ENCODE measurements around the gene ATP5F1B.

ATP5F1B gene

GRCh38 chr12:56645717-56646446, at the start of gene ATP5F1B:
Gene ATP5F1B (minus strand): TSS chr12:56645984. CDS start chr12:56645963, 21 bp downstream.
- Histone ChIP-seq H3K36me3 (ENCODE audit: control insufficient read depth in 2 of 2, insufficient read depth in 2 of 2, low read length in 2 of 2) (peaks cover 23% of the 10 kb centered on the region in 2 donors), H3K4me3 (ENCODE audit: low read length in 2 of 2) (peak within 1 kb of the TSS; percentile 95 to 100), H3K27ac (ENCODE audit: low read length) (peak within 1 kb of the TSS; percentile 98), H3K9me3 (ENCODE audit: control insufficient read depth in 2 of 2, low read length in 2 of 2) (no peaks in the 10 kb centered on the region), H3K27me3 (ENCODE audit: control insufficient read depth in 1 of 2, insufficient read depth in 2 of 2, low read length in 2 of 2) (no peaks in the 10 kb centered on the region), H3K9ac (ENCODE audit: low read length in 2 of 2) (peak within 1 kb of the TSS; percentile 99 to 100), H3K4me1 (ENCODE audit: control insufficient read depth, insufficient read depth, low read length) (peaks cover 12% of the 10 kb centered on the region)

- Histone ChIP-seq H3K9me3 (ENCODE audit: control insufficient read depth in 2 of 2, low read length in 2 of 2) (no peaks in the 10 kb centered on the region), H3K4me1 (ENCODE audit: control insufficient read depth, insufficient read depth, low read length) (no peaks in the 10 kb centered on the region), H3K27ac (ENCODE audit: low read length) (no peak overlapping the region), H3K9ac (ENCODE audit: low read length in 2 of 2) (no peak overlapping the region), H3K36me3 (ENCODE audit: control insufficient read depth in 2 of 2, insufficient read depth in 2 of 2, low read length in 2 of 2) (no peaks in the 10 kb centered on the region), H3K27me3 (ENCODE audit: control insufficient read depth in 1 of 2, insufficient read depth in 2 of 2, low read length in 2 of 2) (no peaks in the 10 kb centered on the region), H3K4me3 (ENCODE audit: low read length in 2 of 2) (no peak overlapping the region)
Observed at GRCh38 chr12:56694161-56694560, 48.4 kb upstream of the ATP5F1B start.

GRCh38 chr12:56688846-56689109, 43.0 kb upstream of the ATP5F1B start:
- Histone ChIP-seq H3K4me1 (ENCODE audit: control insufficient read depth, insufficient read depth, low read length) (peaks cover 14% of the 10 kb centered on the region), H3K27me3 (ENCODE audit: control insufficient read depth in 1 of 2, insufficient read depth in 2 of 2, low read length in 2 of 2) (no peaks in the 10 kb centered on the region), H3K27ac (ENCODE audit: low read length) (peak overlapping the region; percentile 99), H3K4me3 (ENCODE audit: low read length in 2 of 2) (peak overlapping the region; percentile 78 to 84), H3K9ac (ENCODE audit: low read length in 2 of 2) (peak overlapping the region; percentile 86 to 98), H3K36me3 (ENCODE audit: control insufficient read depth in 2 of 2, insufficient read depth in 2 of 2, low read length in 2 of 2) (peaks cover 0 to 4% of the 10 kb centered on the region in 2 donors), H3K9me3 (ENCODE audit: control insufficient read depth in 2 of 2, low read length in 2 of 2) (no peaks in the 10 kb centered on the region)

- no peaks in the 10 kb centered on the region for H3K9me3 ChIP-seq (ENCODE audit: control insufficient read depth in 2 of 2, low read length in 2 of 2)
- H3K4me3 ChIP-seq (ENCODE audit: low read length in 2 of 2), result peak within 1 kb of the TSS; percentile 99 to 100
- peak within 1 kb of the TSS; percentile 99 for H3K27ac ChIP-seq (ENCODE audit: low read length)
- H3K36me3 ChIP-seq (ENCODE audit: control insufficient read depth in 2 of 2, insufficient read depth in 2 of 2, low read length in 2 of 2), result peaks cover 0 to 4% of the 10 kb centered on the region in 2 donors
- H3K27me3 ChIP-seq (ENCODE audit: control insufficient read depth in 1 of 2, insufficient read depth in 2 of 2, low read length in 2 of 2), result no peaks in the 10 kb centered on the region
- H3K9ac ChIP-seq (ENCODE audit: low read length in 2 of 2), result peak within 1 kb of the TSS; percentile 99 to 100
- peaks cover 14% of the 10 kb centered on the region for H3K4me1 ChIP-seq (ENCODE audit: control insufficient read depth, insufficient read depth, low read length)
Observed at GRCh38 chr12:56688129-56688845, 42.5 kb upstream of the ATP5F1B start, which contains the start of gene PTGES3. Gene PTGES3 (minus strand): TSS chr12:56688284. CDS start chr12:56687999, 285 bp downstream.

GRCh38 chr12:56687223-56688128, 41.7 kb upstream of the ATP5F1B start:
- Histone ChIP-seq H3K27me3 (ENCODE audit: control insufficient read depth in 1 of 2, insufficient read depth in 2 of 2, low read length in 2 of 2) (no peaks in the 10 kb centered on the region), H3K4me3 (ENCODE audit: low read length in 2 of 2) (peak overlapping the region; percentile 99 to 100), H3K4me1 (ENCODE audit: control insufficient read depth, insufficient read depth, low read length) (peaks cover 17% of the 10 kb centered on the region), H3K36me3 (ENCODE audit: control insufficient read depth in 2 of 2, insufficient read depth in 2 of 2, low read length in 2 of 2) (peaks cover 0 to 4% of the 10 kb centered on the region in 2 donors), H3K27ac (ENCODE audit: low read length) (peak overlapping the region; percentile 99), H3K9ac (ENCODE audit: low read length in 2 of 2) (peak overlapping the region; percentile 99 to 100), H3K9me3 (ENCODE audit: control insufficient read depth in 2 of 2, low read length in 2 of 2) (no peaks in the 10 kb centered on the region)

GRCh38 chr12:56684745-56685359, 39.1 kb upstream of the ATP5F1B start:
- H3K4me1 ChIP-seq (ENCODE audit: control insufficient read depth, insufficient read depth, low read length), result peaks cover 20% of the 10 kb centered on the region
- no peak overlapping the region for H3K27ac ChIP-seq (ENCODE audit: low read length)
- H3K4me3 ChIP-seq (ENCODE audit: low read length in 2 of 2), result peak overlapping the region; percentile 25 to 52
- H3K9me3 ChIP-seq (ENCODE audit: control insufficient read depth in 2 of 2, low read length in 2 of 2), result no peaks in the 10 kb centered on the region
- H3K36me3 ChIP-seq (ENCODE audit: control insufficient read depth in 2 of 2, insufficient read depth in 2 of 2, low read length in 2 of 2), result peaks cover 2 to 7% of the 10 kb centered on the region in 2 donors
- H3K9ac ChIP-seq (ENCODE audit: low read length in 2 of 2), result peak overlapping the region; percentile 28 to 47
- H3K27me3 ChIP-seq (ENCODE audit: control insufficient read depth in 1 of 2, insufficient read depth in 2 of 2, low read length in 2 of 2), result no peaks in the 10 kb centered on the region

GRCh38 chr12:56682323-56682722, 36.5 kb upstream of the ATP5F1B start:
- no peaks in the 10 kb centered on the region for H3K27me3 ChIP-seq (ENCODE audit: control insufficient read depth in 1 of 2, insufficient read depth in 2 of 2, low read length in 2 of 2)
- peaks cover 14% of the 10 kb centered on the region for H3K4me1 ChIP-seq (ENCODE audit: control insufficient read depth, insufficient read depth, low read length)
- no peak overlapping the region for H3K27ac ChIP-seq (ENCODE audit: low read length)
- H3K36me3 ChIP-seq (ENCODE audit: control insufficient read depth in 2 of 2, insufficient read depth in 2 of 2, low read length in 2 of 2), result peaks cover 2 to 7% of the 10 kb centered on the region in 2 donors
- no peak overlapping the region for H3K9ac ChIP-seq (ENCODE audit: low read length in 2 of 2)
- H3K4me3 ChIP-seq (ENCODE audit: low read length in 2 of 2), result no peak overlapping the region
- no peaks in the 10 kb centered on the region for H3K9me3 ChIP-seq (ENCODE audit: control insufficient read depth in 2 of 2, low read length in 2 of 2)

GRCh38 chr12:56679883-56680575, 34.2 kb upstream of the ATP5F1B start:
- no peaks in the 10 kb centered on the region for H3K9me3 ChIP-seq (ENCODE audit: control insufficient read depth in 2 of 2, low read length in 2 of 2)
- H3K27ac ChIP-seq (ENCODE audit: low read length), result no peak overlapping the region
- H3K36me3 ChIP-seq (ENCODE audit: control insufficient read depth in 2 of 2, insufficient read depth in 2 of 2, low read length in 2 of 2), result peaks cover 2 to 7% of the 10 kb centered on the region in 2 donors

GRCh38 chr12:56678852-56679251, 33.1 kb upstream of the ATP5F1B start:
- Histone ChIP-seq H3K9ac (ENCODE audit: low read length in 2 of 2) (no peak overlapping the region), H3K9me3 (ENCODE audit: control insufficient read depth in 2 of 2, low read length in 2 of 2) (no peaks in the 10 kb centered on the region), H3K27me3 (ENCODE audit: control insufficient read depth in 1 of 2, insufficient read depth in 2 of 2, low read length in 2 of 2) (no peaks in the 10 kb centered on the region), H3K36me3 (ENCODE audit: control insufficient read depth in 2 of 2, insufficient read depth in 2 of 2, low read length in 2 of 2) (peaks cover 3 to 5% of the 10 kb centered on the region in 2 donors), H3K27ac (ENCODE audit: low read length) (no peak overlapping the region), H3K4me3 (ENCODE audit: low read length in 2 of 2) (no peak overlapping the region), H3K4me1 (ENCODE audit: control insufficient read depth, insufficient read depth, low read length) (peaks cover 15% of the 10 kb centered on the region)

More at GRCh38 chr12:56679883-56680575, 34.2 kb upstream of the ATP5F1B start:
- Histone ChIP-seq H3K9ac (ENCODE audit: low read length in 2 of 2) (no peak overlapping the region), H3K4me1 (ENCODE audit: control insufficient read depth, insufficient read depth, low read length) (peaks cover 19% of the 10 kb centered on the region), H3K4me3 (ENCODE audit: low read length in 2 of 2) (no peak overlapping the region), H3K27me3 (ENCODE audit: control insufficient read depth in 1 of 2, insufficient read depth in 2 of 2, low read length in 2 of 2) (no peaks in the 10 kb centered on the region)
